IMR-90 (cell line): ENCODE data around the gene C13orf42. TPM values are rescaled to one million over a fixed set of nuclear protein-coding genes. Genes with fewer than 3 reads are reported as not detected.
A peak's percentile ranks its signal among the peaks of the same experiment; 100 is the strongest.

ENCODE experiments used
- ATAC-seq: fragments of 200-7000 bp; cut with Tn5 transposase; 2 replicates; pipeline ENCODE4 v1.9.1; 2020; ENCODE audit warnings: low read depth, mild to moderate bottlenecking, moderate library complexity
- BruUV-seq: library from RNA; stranded (reverse); fragments of 400-500 nt; replicated peaks from 2 replicates; lab custom pipeline; 2021; lab: Mats Ljungman, UMichigan
- CTCF ChIA-PET: fragments of 300-600 bp; formaldehyde crosslinking; extraction: SDS; loops from one replicate; lab custom pipeline; 2021; ENCODE audit warnings: antibody characterized with exemption; lab: Yijun Ruan, JAX
- POLR2A ChIA-PET: fragments of 300-600 bp; sonication (Branson Sonifier 250); formaldehyde crosslinking; loops from one replicate; lab custom pipeline; 2022; ENCODE audit warnings: antibody characterized with exemption; ENCODE audit not compliant: unreplicated experiment; lab: Charles Lee
- DNase-seq: peaks from one replicate; pipeline ENCODE4 v3.0.0; 2013
- H2AFZ ChIP-seq: replicated peaks from 2 replicates; pipeline ENCODE3; 2013; ENCODE audit warnings: low read length, mild to moderate bottlenecking; ENCODE audit not compliant: poor library complexity
- H2AK5ac ChIP-seq: 2 replicates; pipeline ENCODE4 v1.6.1; 2013; ENCODE audit warnings: low read depth, low read length, inconsistent platforms
- H2AK9ac ChIP-seq: replicated peaks from 2 replicates; pipeline ENCODE3; 2013; ENCODE audit warnings: mild to moderate bottlenecking, low read depth, low read length, moderate library complexity; ENCODE audit not compliant: poor library complexity
- H2BK120ac ChIP-seq: 2 replicates; pipeline ENCODE4 v1.6.1; 2013; ENCODE audit warnings: low read depth, low read length, inconsistent platforms
- H2BK15ac ChIP-seq: 3 replicates; pipeline ENCODE4 v1.6.1; 2013; ENCODE audit warnings: low read depth, low read length, inconsistent platforms
- H2BK20ac ChIP-seq: 2 replicates; pipeline ENCODE4 v1.6.1; 2013; ENCODE audit warnings: low read depth, mild to moderate bottlenecking, inconsistent platforms, low read length, moderate library complexity
- H2BK5ac ChIP-seq: 2 replicates; pipeline ENCODE4 v1.6.1; 2013; ENCODE audit warnings: mild to moderate bottlenecking, low read depth, low read length, inconsistent platforms; ENCODE audit not compliant: poor library complexity, severe bottlenecking
- H3K14ac ChIP-seq: replicated peaks from 2 replicates; pipeline ENCODE4 v1.6.1; 2013; ENCODE audit warnings: low read depth, low read length, inconsistent platforms
- H3K18ac ChIP-seq: 2 replicates; pipeline ENCODE4 v1.6.1; 2013; ENCODE audit warnings: low read depth, low read length, control low read depth
- H3K23ac ChIP-seq: 2 replicates; pipeline ENCODE4 v1.6.1; 2013; ENCODE audit warnings: low read depth, low read length, inconsistent platforms
- H3K27ac ChIP-seq: 2 replicates; pipeline ENCODE4 v1.5.1; 2013; ENCODE audit warnings: mild to moderate bottlenecking, control low read depth, low read length; ENCODE audit not compliant: insufficient read depth
- H3K27me3 ChIP-seq: 2 replicates; pipeline ENCODE4 v1.6.1; 2013; ENCODE audit warnings: low read length; ENCODE audit not compliant: control insufficient read depth, insufficient read depth
- H3K36me3 ChIP-seq: 2 replicates; pipeline ENCODE4 v1.6.1; 2013; ENCODE audit warnings: low read length, mixed read lengths; ENCODE audit not compliant: control insufficient read depth, insufficient read depth
- H3K4ac ChIP-seq: 2 replicates; pipeline ENCODE4 v1.6.1; 2013; ENCODE audit warnings: low read depth, low read length, inconsistent platforms
- H3K4me1 ChIP-seq: 2 replicates; pipeline ENCODE4 v1.6.1; 2013; ENCODE audit warnings: low read length, mixed read lengths; ENCODE audit not compliant: control insufficient read depth, insufficient read depth
- H3K4me2 ChIP-seq: 2 replicates; pipeline ENCODE4 v1.6.1; 2013; ENCODE audit warnings: low read depth, mild to moderate bottlenecking, control low read depth, low read length, moderate library complexity
- H3K4me3 ChIP-seq: 2 replicates; pipeline ENCODE4 v1.5.1; 2013; ENCODE audit warnings: low read depth, mild to moderate bottlenecking, control low read depth, low read length, moderate library complexity; ENCODE audit not compliant: insufficient read depth
- H3K56ac ChIP-seq: 2 replicates; pipeline ENCODE4 v1.6.1; 2013; ENCODE audit warnings: low read length, inconsistent platforms; ENCODE audit not compliant: insufficient read depth; ENCODE audit errors: extremely low read depth
- H3K79me1 ChIP-seq, 2 experiments: 2 replicates each; pipeline ENCODE4 v1.6.1; 2013; ENCODE audit warnings: low read length in 2 of 2, inconsistent platforms in 1 of 2, low read depth in 1 of 2
- H3K9ac ChIP-seq: 2 replicates; pipeline ENCODE4 v1.6.1; 2013; ENCODE audit warnings: low read depth, low read length, control low read depth
- H3K9me1 ChIP-seq: 2 replicates; pipeline ENCODE4 v1.6.1; 2013; ENCODE audit warnings: low read length, inconsistent platforms; ENCODE audit not compliant: insufficient read depth
- H3K9me3 ChIP-seq: 2 replicates; pipeline ENCODE4 v1.6.1; 2013; ENCODE audit warnings: low read length; ENCODE audit not compliant: control insufficient read depth, insufficient read depth
- H4K20me1 ChIP-seq: 2 replicates; pipeline ENCODE4 v1.6.1; 2013; ENCODE audit warnings: low read length, inconsistent platforms; ENCODE audit not compliant: insufficient read depth
- H4K5ac ChIP-seq: 2 replicates; pipeline ENCODE4 v1.6.1; 2013; ENCODE audit warnings: mild to moderate bottlenecking, low read depth, low read length, control low read depth
- H4K8ac ChIP-seq, 2 experiments: 2 replicates each; pipeline ENCODE4 v1.6.1; 2013; ENCODE audit warnings: low read depth in 2 of 2, low read length in 2 of 2, control low read depth in 1 of 2, inconsistent platforms in 1 of 2
- H4K91ac ChIP-seq: 2 replicates; pipeline ENCODE4 v1.6.1; 2013; ENCODE audit warnings: low read depth, low read length, inconsistent platforms; ENCODE audit not compliant: insufficient read depth
- CEBPB ChIP-seq: IDR thresholded peaks from 2 replicates; pipeline ENCODE4 v1.6.1; 2012; ENCODE audit warnings: low read depth, low read length, improper control_type of control experiment
- ELK1 ChIP-seq: fragments of 150-350 bp; IDR thresholded peaks from 2 replicates; pipeline ENCODE4 v1.6.1; 2016; ENCODE audit warnings: low read depth, mild to moderate bottlenecking, low read length, moderate library complexity, borderline replicate concordance
- FOS ChIP-seq: fragments of 150-350 bp; IDR thresholded peaks from 2 replicates; pipeline ENCODE4 v1.6.1; 2016; ENCODE audit warnings: low read depth, low read length
- MAFK ChIP-seq: IDR thresholded peaks from 2 replicates; pipeline ENCODE4 v1.6.1; 2012; ENCODE audit warnings: low read depth, low read length, improper control_type of control experiment
- NFE2L2 ChIP-seq: fragments of 150-350 bp; IDR thresholded peaks from 2 replicates; pipeline ENCODE4 v1.6.1; 2016; ENCODE audit warnings: low read depth, mild to moderate bottlenecking, low read length
- RAD21 ChIP-seq: IDR thresholded peaks from 2 replicates; pipeline ENCODE4 v1.6.1; 2012; ENCODE audit warnings: low read length, improper control_type of control experiment
- RFX5 ChIP-seq: IDR thresholded peaks from 2 replicates; pipeline ENCODE4 v1.8.0; 2012; ENCODE audit warnings: low read depth, mild to moderate bottlenecking, low read length, moderate library complexity
- SMC3 ChIP-seq: fragments of 150-350 bp; IDR thresholded peaks from 2 replicates; pipeline ENCODE4 v1.6.1; 2016; ENCODE audit warnings: low read depth, mild to moderate bottlenecking, antibody characterized with exemption, low read length, moderate library complexity
- WGBS, 2 experiments: methylation state at CpG; one replicate each; pipeline versions ENCODE4 v1.1.5 to v1.1.7; 2013; ENCODE audit warnings: missing lambda C conversion rate in 2 of 2; ENCODE audit not compliant: insufficient read length in 1 of 2; ENCODE audit errors: extremely low coverage in 2 of 2; 5-methylcytosine and 5-hydroxymethylcytosine counted together
- dilution Hi-C: fragments of 300-500 bp; cut with HindIII; formaldehyde crosslinking; loops from one replicate; pipeline ENCODE4 v1.14.3; 2018; ENCODE audit warnings: low sequenced_read_pairs; ENCODE audit not compliant: unreplicated experiment
- in situ Hi-C: fragments of 300-500 bp; cut with MboI; formaldehyde crosslinking; loops from 3 replicates; pipeline ENCODE4 v1.14.3; 2019; ENCODE audit warnings: low sequenced_read_pairs, inconsistent platforms, mixed read lengths
- intact Hi-C: fragments of 100-400 bp; cut with micrococcal nuclease; formaldehyde crosslinking; loops from 2 replicates; pipeline ENCODE4 v1.10.0; 2022
- polyA plus RNA-seq, 3 experiments: library from polyadenylated mRNA; depleted of rRNA; stranded (reverse); fragments of >200 nt; gene quantifications; 2 replicates each; pipeline ENCODE4 v1.2.3, GENCODE V29; 2012; ENCODE audit warnings: low replicate concordance in 1 of 3
- total RNA-seq: library from RNA; depleted of rRNA; stranded (reverse); fragments of >200 nt; gene quantifications from 2 replicates; pipeline ENCODE4 v1.2.3, GENCODE V29; 2012
- TF ChIP-seq, protein P1 (sequence below): conservative IDR thresholded peaks from 2 replicates; pipeline ENCODE4 v1.5.1; 2012; ENCODE audit warnings: mild to moderate bottlenecking, low read depth, low read length, improper control_type of control experiment

Gene C13orf42
- total and polyA plus RNA-seq, 2 of the 4 experiments (the other 2 are of a cell fraction): not detected

GRCh38 chr13:51148952-51149573, 38.0 kb upstream of the C13orf42 start:
- no peak overlapping the region for H2BK5ac ChIP-seq
- H3K79me1 ChIP-seq: no peaks in the 10 kb centered on the region
- H3K18ac ChIP-seq: no peak overlapping the region
- H4K5ac ChIP-seq: no peak overlapping the region
- dilution Hi-C loops: no loop called here
- no peaks in the 10 kb centered on the region for H3K4me1 ChIP-seq
- no peaks in the 10 kb centered on the region for H4K20me1 ChIP-seq
- no peak for TF ChIP-seq ELK1
- no peak for TF ChIP-seq CEBPB
- peak; percentile 52 for TF ChIP-seq SMC3
- no peak for TF ChIP-seq FOS
- no peak for TF ChIP-seq NFE2L2
- no peak for TF ChIP-seq RFX5
- TF ChIP-seq, protein P1, sequence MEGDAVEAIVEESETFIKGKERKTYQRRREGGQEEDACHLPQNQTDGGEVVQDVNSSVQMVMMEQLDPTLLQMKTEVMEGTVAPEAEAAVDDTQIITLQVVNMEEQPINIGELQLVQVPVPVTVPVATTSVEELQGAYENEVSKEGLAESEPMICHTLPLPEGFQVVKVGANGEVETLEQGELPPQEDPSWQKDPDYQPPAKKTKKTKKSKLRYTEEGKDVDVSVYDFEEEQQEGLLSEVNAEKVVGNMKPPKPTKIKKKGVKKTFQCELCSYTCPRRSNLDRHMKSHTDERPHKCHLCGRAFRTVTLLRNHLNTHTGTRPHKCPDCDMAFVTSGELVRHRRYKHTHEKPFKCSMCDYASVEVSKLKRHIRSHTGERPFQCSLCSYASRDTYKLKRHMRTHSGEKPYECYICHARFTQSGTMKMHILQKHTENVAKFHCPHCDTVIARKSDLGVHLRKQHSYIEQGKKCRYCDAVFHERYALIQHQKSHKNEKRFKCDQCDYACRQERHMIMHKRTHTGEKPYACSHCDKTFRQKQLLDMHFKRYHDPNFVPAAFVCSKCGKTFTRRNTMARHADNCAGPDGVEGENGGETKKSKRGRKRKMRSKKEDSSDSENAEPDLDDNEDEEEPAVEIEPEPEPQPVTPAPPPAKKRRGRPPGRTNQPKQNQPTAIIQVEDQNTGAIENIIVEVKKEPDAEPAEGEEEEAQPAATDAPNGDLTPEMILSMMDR: peak; percentile 76
- TF ChIP-seq MAFK: no peak
- peak; percentile 75 for TF ChIP-seq RAD21
- no peak overlapping the region for H2BK15ac ChIP-seq
- H3K27me3 ChIP-seq: peaks cover 24% of the 10 kb centered on the region
- no peak overlapping the region for H3K27ac ChIP-seq
- peak; percentile 90 for ATAC-seq
- ChIA-PET POLR2A (no interaction called here), CTCF (interaction anchor here (0.6 to 2.9 kb wide), 8 partner anchors 9 to 1016 kb away, joined by 3 to 37 read pairs (median 4); no protein-coding TSS in a partner anchor)
- no peak overlapping the region for H3K4ac ChIP-seq
- no peaks in the 10 kb centered on the region for H3K36me3 ChIP-seq
- no CpG with 5 or more reads among the region's 4 CpGs for WGBS, 2 experiments
- no peak overlapping the region for H3K4me3 ChIP-seq
- H3K9ac ChIP-seq: no peak overlapping the region
- intact Hi-C loops: loop anchor here (1.0 to 2.0 kb wide), 2 partner anchors 74 to 137 kb away; partner anchors contain the start of gene FAM124A
- peak; percentile 45 for DNase-seq
- no peak overlapping the region for H3K14ac ChIP-seq
- no peak overlapping the region for H2AFZ ChIP-seq
- H3K9me1 ChIP-seq: no peaks in the 10 kb centered on the region
- in situ Hi-C loops: loop anchor here (25.0 kb wide), 1 partner anchor 963 kb away; no protein-coding TSS in a partner anchor
- H2AK5ac ChIP-seq: no peak overlapping the region
- no peak overlapping the region for H3K56ac ChIP-seq
- H3K23ac ChIP-seq: no peak overlapping the region
- no peak overlapping the region for H2BK120ac ChIP-seq
- H3K9me3 ChIP-seq: no peaks in the 10 kb centered on the region
- no peak overlapping the region for H3K4me2 ChIP-seq
- H2BK20ac ChIP-seq: no peak overlapping the region
- no peak overlapping the region for H4K91ac ChIP-seq
- H2AK9ac ChIP-seq: no peak overlapping the region
- no peak overlapping the region for H4K8ac ChIP-seq
- BruUV-seq: no TSS peak
